ENCODE data around the gene TUT7. TPM values are rescaled to one million over a fixed set of nuclear protein-coding genes. Genes with fewer than 3 reads are reported as not detected.

The TUT7 gene
- total RNA-seq, 1 donor = 15.9 TPM

- DNase-seq (ENCODE audit: low read depth in 2 of 3, low spot score in 2 of 3) = no peak
Measured at GRCh38 chr9:86351880-86352279, 2.3 kb downstream of the TUT7 start.

DNA sequence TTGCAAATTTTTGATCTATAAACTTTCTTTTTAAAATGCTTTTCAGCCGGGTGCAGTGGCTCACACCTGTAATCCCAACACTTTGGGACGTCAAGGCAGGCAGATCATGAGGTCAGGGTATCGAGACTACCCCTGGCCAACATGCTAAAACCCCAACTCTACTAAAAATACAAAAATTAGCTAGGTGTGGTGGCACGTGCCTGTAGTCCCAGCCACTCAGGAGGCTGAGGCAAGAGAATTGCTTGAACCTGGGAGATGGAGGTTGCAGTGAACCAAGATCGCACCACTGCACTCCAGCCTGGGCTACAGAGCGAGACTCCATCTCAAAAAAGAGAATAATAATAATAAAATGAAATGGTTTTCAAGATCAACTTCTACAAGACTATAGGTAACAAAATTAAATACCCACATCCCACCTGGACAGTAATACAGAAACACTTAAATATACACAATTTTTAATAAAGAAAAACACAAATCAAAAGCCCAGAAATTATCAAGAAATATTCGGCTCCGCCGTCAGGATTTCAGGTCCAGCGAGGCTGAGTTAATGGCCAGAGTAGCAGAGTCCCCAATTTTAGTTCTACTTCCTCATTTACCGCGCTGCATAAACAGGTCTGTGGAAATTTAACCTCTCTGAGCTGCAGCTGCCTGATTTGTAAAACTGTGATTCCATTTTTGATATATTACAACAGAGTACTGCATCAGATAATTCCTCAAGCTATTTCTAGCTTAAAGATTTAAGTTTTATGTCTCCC is 4.0 kb downstream of the TUT7 start:
- DNase-seq (ENCODE audit: low read depth in 2 of 3, low spot score in 2 of 3) = no peak

GRCh38 chr9:86349271-86349670 is 4.9 kb downstream of the TUT7 start:
- DNase-seq (ENCODE audit: low read depth in 2 of 3, low spot score in 2 of 3) = no peak

DNA sequence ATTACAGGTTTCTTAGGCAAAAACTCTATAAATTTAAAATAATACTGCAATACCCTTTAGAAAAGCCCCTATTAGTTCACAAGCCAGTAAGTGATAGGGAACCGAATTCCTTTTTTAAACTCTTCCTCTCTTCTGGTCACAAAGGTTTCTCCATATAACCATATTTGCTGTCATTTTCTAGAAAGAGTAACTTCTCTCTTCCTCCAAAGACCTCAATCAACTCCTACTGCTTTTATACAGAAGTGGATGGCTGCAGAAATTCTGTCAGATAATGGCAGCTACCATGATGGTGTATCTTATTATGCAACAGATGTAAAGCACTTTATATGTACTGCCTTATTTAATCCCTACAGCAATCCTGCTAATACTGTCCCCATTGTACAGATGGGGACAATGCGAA is 6.2 kb downstream of the TUT7 start:
- no peak for DNase-seq (ENCODE audit: low read depth in 2 of 3, low spot score in 2 of 3)

DNA sequence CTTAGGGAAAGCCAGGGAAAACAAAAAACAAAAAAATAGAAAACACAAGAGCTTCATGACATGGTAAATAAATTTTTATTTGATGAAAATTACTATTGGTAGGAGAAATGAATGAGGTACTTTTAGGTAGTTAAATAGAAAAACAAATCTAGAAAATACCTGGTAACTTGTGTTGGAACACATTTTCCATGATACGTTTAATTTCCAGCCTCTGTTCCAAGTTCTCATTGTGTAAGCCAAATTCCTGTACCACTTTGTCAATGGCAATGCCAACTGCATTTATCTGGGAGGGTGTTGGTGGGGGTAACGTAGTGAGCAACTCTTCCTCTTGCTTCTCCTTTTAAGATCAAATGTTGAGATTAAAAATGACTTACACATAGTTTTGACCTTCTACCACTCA is 9.4 kb downstream of the TUT7 start:
- no peak for DNase-seq (ENCODE audit: low read depth in 2 of 3, low spot score in 2 of 3)

- DNase-seq (ENCODE audit: low read depth in 2 of 3, low spot score in 2 of 3) = no peak
Measured at GRCh38 chr9:86342269-86342668, 11.9 kb downstream of the TUT7 start.

GRCh38 chr9:86341007-86341491 is 13.2 kb downstream of the TUT7 start:
- DNase-seq (ENCODE audit: low read depth in 2 of 3, low spot score in 2 of 3) = no peak

DNA sequence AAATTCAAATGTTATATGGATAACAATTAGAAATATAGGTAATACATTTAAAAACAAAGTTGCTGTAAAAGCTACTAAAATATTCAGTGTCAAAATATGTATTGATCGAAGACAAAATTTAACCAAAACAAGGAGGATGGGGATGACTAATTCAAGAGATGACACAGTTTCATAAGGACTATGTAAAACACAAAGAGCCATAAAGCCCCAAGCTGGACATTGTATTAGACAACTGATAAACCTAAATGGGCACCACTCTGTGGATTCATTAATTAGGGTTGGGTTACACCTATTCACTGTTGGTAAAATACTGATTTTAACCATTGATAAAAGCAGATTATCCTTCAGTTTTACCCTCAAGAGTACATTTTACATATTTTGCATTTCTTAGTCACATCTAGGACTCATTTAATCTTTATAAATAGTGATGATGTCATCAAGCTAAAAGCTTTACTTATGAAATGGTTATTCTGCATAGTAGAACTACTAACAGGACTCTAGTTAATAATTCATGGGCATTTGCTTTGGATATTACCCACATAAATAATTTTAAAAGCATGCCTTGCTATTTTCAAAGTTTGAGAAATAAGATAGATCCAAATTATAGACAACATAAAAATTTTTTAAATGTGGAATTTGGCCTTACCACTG is 13.7 kb downstream of the TUT7 start:
- DNase-seq (ENCODE audit: low read depth in 2 of 3, low spot score in 2 of 3) = no peak

DNA sequence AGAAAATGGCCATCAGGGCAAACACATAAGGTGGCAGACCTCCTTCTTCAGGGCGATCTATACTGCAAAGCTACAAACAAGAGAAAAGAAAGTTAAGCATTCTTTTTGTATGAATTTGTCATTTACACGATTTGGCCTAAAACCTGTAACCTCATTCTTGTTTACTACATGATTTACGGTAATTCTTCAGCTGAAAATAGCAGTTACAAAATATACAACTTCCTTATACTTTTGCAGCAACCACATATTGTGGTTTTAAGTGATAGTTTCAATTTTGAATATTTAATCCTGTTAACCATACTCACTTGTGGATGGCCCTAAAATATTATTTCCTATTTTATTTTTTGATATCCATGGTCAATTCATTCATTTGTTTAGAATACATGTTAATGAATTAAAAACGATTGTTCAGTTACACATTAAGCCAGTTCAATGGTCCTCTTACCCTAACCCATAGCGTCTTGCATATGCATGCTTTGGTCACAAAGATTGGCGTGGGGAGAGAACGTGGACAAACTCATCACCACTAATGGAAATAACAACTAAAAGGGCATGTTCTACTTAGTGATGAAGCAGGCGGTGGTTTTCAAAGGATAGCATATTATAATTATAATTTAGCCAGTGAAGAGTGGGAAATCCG is 16.6 kb downstream of the TUT7 start:
- DNase-seq (ENCODE audit: low read depth in 2 of 3, low spot score in 2 of 3) = peak in 2 of 3 donors; percentile 33 to 64

DNA sequence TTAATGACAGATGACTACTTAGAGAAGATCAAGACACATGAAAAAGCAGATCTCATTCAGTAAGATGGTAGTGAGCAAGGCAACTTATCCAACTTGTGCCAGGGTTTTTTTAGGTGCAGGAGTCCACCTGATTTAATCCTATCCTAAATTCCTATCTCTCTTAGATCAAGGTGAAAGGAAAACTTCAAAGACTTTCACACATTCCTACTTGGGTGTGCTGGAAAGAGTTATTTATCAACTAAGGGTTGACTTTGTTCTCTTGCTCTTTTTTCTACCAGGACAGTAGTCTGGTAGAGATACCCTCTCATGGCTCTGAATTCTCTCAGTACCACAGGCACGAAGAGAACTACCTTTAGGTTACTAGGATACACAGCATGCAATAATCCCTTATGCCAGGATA is 18.2 kb downstream of the TUT7 start:
- no peak for DNase-seq (ENCODE audit: low read depth in 2 of 3, low spot score in 2 of 3)

GRCh38 chr9:86333651-86334050 is 20.6 kb downstream of the TUT7 start:
- DNase-seq (ENCODE audit: low read depth in 2 of 3, low spot score in 2 of 3) = no peak

GRCh38 chr9:86330186-86330585 is 24.0 kb downstream of the TUT7 start:
- no peak for DNase-seq (ENCODE audit: low read depth in 2 of 3, low spot score in 2 of 3)

- no peak for DNase-seq (ENCODE audit: low read depth in 2 of 3, low spot score in 2 of 3)
Measured at GRCh38 chr9:86329649-86330048, 24.6 kb downstream of the TUT7 start.

- DNase-seq (ENCODE audit: low read depth in 2 of 3, low spot score in 2 of 3) = no peak
Measured at GRCh38 chr9:86328156-86328555, 26.1 kb downstream of the TUT7 start.

DNA sequence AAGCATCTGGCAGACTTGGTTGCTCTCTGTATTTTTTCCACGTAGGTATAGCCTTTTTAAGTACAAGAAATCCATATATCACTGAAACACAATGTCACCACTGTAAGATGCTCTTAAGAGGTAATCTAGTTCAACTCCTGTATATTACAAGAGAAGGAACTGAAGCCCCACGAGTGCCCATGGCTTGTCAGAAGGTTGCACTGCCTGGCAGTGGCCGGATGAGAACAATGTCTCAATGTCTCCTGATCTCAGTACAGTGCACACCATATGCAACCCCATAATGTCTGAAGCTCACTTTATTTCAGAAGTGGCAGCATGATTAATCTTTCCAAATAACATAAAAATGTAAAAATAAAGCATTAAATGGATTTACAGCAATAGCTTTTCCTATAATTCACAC is 27.7 kb downstream of the TUT7 start:
- no peak for DNase-seq (ENCODE audit: low read depth in 2 of 3, low spot score in 2 of 3)

- no peak for DNase-seq (ENCODE audit: low read depth in 2 of 3, low spot score in 2 of 3)
Measured at GRCh38 chr9:86324901-86325300, 29.3 kb downstream of the TUT7 start.

GRCh38 chr9:86324308-86324707 is 29.9 kb downstream of the TUT7 start:
- DNase-seq (ENCODE audit: low read depth in 2 of 3, low spot score in 2 of 3) = no peak

- DNase-seq (ENCODE audit: low read depth in 2 of 3, low spot score in 2 of 3) = peak in 2 of 3 donors; percentile 19 to 52
Measured at GRCh38 chr9:86322973-86323644, 31.1 kb downstream of the TUT7 start.

DNA sequence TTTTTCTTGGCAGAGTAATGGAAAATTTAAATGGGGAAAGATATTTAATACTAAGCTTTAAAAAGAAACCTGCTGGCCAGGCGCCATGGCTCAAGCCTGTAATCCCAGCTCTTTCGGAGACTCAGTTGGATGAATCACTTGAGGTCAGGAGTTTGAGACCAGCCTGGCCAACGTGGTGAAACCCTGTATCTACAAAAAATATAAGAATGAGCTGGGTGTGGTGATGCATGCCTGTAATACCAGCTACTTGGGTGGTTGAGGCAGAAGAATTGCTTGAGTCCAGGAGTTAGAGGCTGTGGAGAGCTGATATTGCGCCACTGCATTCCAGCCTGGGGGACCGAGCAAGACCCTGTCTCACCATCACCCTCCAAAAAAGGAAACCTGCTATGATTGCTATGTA is 32.8 kb downstream of the TUT7 start:
- no peak for DNase-seq (ENCODE audit: low read depth in 2 of 3, low spot score in 2 of 3)

- no peak for DNase-seq (ENCODE audit: low read depth in 2 of 3, low spot score in 2 of 3)
Measured at GRCh38 chr9:86318187-86318586, 36.0 kb downstream of the TUT7 start.

DNA sequence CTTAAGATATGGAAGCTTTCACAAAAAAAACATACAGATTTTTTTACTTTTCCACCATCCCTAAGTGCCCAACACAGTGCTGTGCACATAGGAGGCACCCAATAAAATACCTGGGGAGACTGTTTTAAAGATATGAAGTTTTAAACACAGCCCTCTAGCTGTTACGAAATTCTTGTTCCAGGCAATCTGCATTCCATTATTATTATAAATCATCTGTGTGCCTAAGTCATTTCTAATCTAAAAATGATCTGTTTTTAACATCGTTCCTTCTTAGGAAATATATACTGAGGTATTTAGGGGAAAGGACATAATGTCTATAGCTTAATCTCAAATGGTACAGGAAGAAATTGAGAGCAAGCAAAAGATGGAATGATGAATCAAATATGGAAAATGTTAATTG is 39.1 kb downstream of the TUT7 start:
- DNase-seq (ENCODE audit: low read depth in 2 of 3, low spot score in 2 of 3) = no peak

Measured in hematopoietic multipotent progenitor cell (in vitro differentiated cells).